ENCODE measurements around the gene CNTNAP2. TPM values are rescaled to one million over a fixed set of nuclear protein-coding genes. Genes with fewer than 3 reads are reported as not detected.
"Not testable (repeated sequence)": the region's sequence is repeated elsewhere in the genome, so short reads cannot be mapped to it uniquely, and the experiment has no call there.

CNTNAP2 gene
- total and polyA plus RNA-seq, 2 donors from 2014 or later: 0.06 to 0.13 TPM

GRCh38 chr7:147731311-147731710 is 1614.7 kb downstream of the CNTNAP2 start:
- no peak overlapping the region for H3K9ac ChIP-seq (ENCODE audit: low read length in 3 of 3)
- no peaks in the 10 kb centered on the region for H3K9me3 ChIP-seq (ENCODE audit: control insufficient read depth in 2 of 3, insufficient read depth in 1 of 3, low read length in 3 of 3)
- DNase-seq: no peak
- no peaks in the 10 kb centered on the region for H3K27me3 ChIP-seq (ENCODE audit: control insufficient read depth, insufficient read depth, low read length)
- H3K27ac ChIP-seq (ENCODE audit: low read depth in 2 of 2, low read length in 2 of 2): no peak overlapping the region
- intact Hi-C loops (cut with DNase I): no loop called here
- H3K4me1 ChIP-seq (ENCODE audit: control insufficient read depth in 2 of 3, insufficient read depth in 2 of 3, low read depth in 1 of 3, low read length in 3 of 3): no peaks in the 10 kb centered on the region
- no peak overlapping the region for H3K4me3 ChIP-seq (ENCODE audit: low read length in 3 of 3)
- no peaks in the 10 kb centered on the region for H3K36me3 ChIP-seq (ENCODE audit: control insufficient read depth in 2 of 3, insufficient read depth in 3 of 3, low read length in 3 of 3)
- TF ChIP-seq CTCF (IDR thresholded peaks at IDR 0.05; ENCODE audit: borderline replicate concordance, extremely low read depth, insufficient read depth): no peak
- FAIRE-seq: no peak

GRCh38 chr7:147737559-147738214 is 1621.1 kb downstream of the CNTNAP2 start:
- H3K27me3 ChIP-seq (ENCODE audit: control insufficient read depth, insufficient read depth, low read length); intact Hi-C loops (cut with DNase I); DNase-seq; H3K9me3 ChIP-seq (ENCODE audit: control insufficient read depth in 2 of 3, insufficient read depth in 1 of 3, low read length in 3 of 3); H3K9ac ChIP-seq (ENCODE audit: low read length in 3 of 3); H3K4me3 ChIP-seq (ENCODE audit: low read length in 3 of 3); H3K36me3 ChIP-seq (ENCODE audit: control insufficient read depth in 2 of 3, insufficient read depth in 3 of 3, low read length in 3 of 3); H3K4me1 ChIP-seq (ENCODE audit: control insufficient read depth in 2 of 3, insufficient read depth in 2 of 3, low read depth in 1 of 3, low read length in 3 of 3); H3K27ac ChIP-seq (ENCODE audit: low read depth in 2 of 2, low read length in 2 of 2); FAIRE-seq: not testable (repeated sequence)

- no peak for TF ChIP-seq CTCF (IDR thresholded peaks at IDR 0.05; ENCODE audit: borderline replicate concordance, extremely low read depth, insufficient read depth)
- intact Hi-C loops (cut with DNase I): no loop called here
- Histone ChIP-seq H3K9ac (ENCODE audit: low read length in 3 of 3) (no peak overlapping the region), H3K9me3 (ENCODE audit: control insufficient read depth in 2 of 3, insufficient read depth in 1 of 3, low read length in 3 of 3) (no peaks in the 10 kb centered on the region), H3K27ac (ENCODE audit: low read depth in 2 of 2, low read length in 2 of 2) (no peak overlapping the region), H3K27me3 (ENCODE audit: control insufficient read depth, insufficient read depth, low read length) (no peaks in the 10 kb centered on the region), H3K4me1 (ENCODE audit: control insufficient read depth in 2 of 3, insufficient read depth in 2 of 3, low read depth in 1 of 3, low read length in 3 of 3) (no peaks in the 10 kb centered on the region), H3K4me3 (ENCODE audit: low read length in 3 of 3) (no peak overlapping the region), H3K36me3 (ENCODE audit: control insufficient read depth in 2 of 3, insufficient read depth in 3 of 3, low read length in 3 of 3) (no peaks in the 10 kb centered on the region)
- DNase-seq (no peak), FAIRE-seq (no peak)
Measured at GRCh38 chr7:147742301-147742700, 1625.7 kb downstream of the CNTNAP2 start.

GRCh38 chr7:147756300-147756699 is 1639.7 kb downstream of the CNTNAP2 start:
- Histone ChIP-seq H3K4me3 (ENCODE audit: low read length in 3 of 3) (no peak overlapping the region), H3K27ac (ENCODE audit: low read depth in 2 of 2, low read length in 2 of 2) (no peak overlapping the region), H3K4me1 (ENCODE audit: control insufficient read depth in 2 of 3, insufficient read depth in 2 of 3, low read depth in 1 of 3, low read length in 3 of 3) (no peaks in the 10 kb centered on the region), H3K27me3 (ENCODE audit: control insufficient read depth, insufficient read depth, low read length) (no peaks in the 10 kb centered on the region), H3K9ac (ENCODE audit: low read length in 3 of 3) (no peak overlapping the region), H3K36me3 (ENCODE audit: control insufficient read depth in 2 of 3, insufficient read depth in 3 of 3, low read length in 3 of 3) (no peaks in the 10 kb centered on the region), H3K9me3 (ENCODE audit: control insufficient read depth in 2 of 3, insufficient read depth in 1 of 3, low read length in 3 of 3) (no peaks in the 10 kb centered on the region)
- no peak for TF ChIP-seq CTCF (IDR thresholded peaks at IDR 0.05; ENCODE audit: borderline replicate concordance, extremely low read depth, insufficient read depth)
- FAIRE-seq (no peak), DNase-seq (no peak)
- intact Hi-C loops (cut with DNase I): no loop called here
